ENCODE data around the gene TBC1D10B. TPM values are rescaled to one million over a fixed set of nuclear protein-coding genes. Genes with fewer than 3 reads are reported as not detected.

Gene TBC1D10B
- total RNA-seq, 1 experiment from 2014 or later = 49.2 TPM

- POLR2A ChIA-PET = interaction anchor here (1.1 kb wide), 1 partner anchor 19 kb away, joined by 3 read pairs; no protein-coding TSS in a partner anchor
- CTCF ChIA-PET = no interaction called here
- TF ChIP-seq ZBTB33 (IDR thresholded peaks at IDR 0.05; ENCODE audit: extremely low read depth, insufficient replicate concordance, low read length) (no peak), CTCF (IDR thresholded peaks at IDR 0.05 in 2 of 3, conservative IDR thresholded peaks at IDR 0.05 in 1 of 3; ENCODE audit: borderline replicate concordance in 1 of 3, insufficient read depth in 1 of 3, low read depth in 2 of 3, low read length in 2 of 3) (no peak), EGR1 (IDR thresholded peaks at IDR 0.05; ENCODE audit: low read depth) (no peak), MAX (IDR thresholded peaks at IDR 0.05) (no peak), ZNF274 (IDR thresholded peaks at IDR 0.05; ENCODE audit: low read depth, low read length) (no peak), FOSL1 (IDR thresholded peaks at IDR 0.05; ENCODE audit: low read depth) (peak; percentile 34), ELF1 (IDR thresholded peaks at IDR 0.05; ENCODE audit: borderline replicate concordance, low read depth) (no peak), EZH2phosphoT487 (IDR thresholded peaks at IDR 0.05; ENCODE audit: borderline replicate concordance) (no peak), SRF (IDR thresholded peaks at IDR 0.05; ENCODE audit: low read depth) (no peak), RAD21 (IDR thresholded peaks at IDR 0.05; ENCODE audit: low read depth) (no peak), SP1 (IDR thresholded peaks at IDR 0.05; ENCODE audit: low read depth) (no peak), JUND (IDR thresholded peaks at IDR 0.05) (peak; percentile 43; the same call in 1 of the 2 replicates), CEBPB (IDR thresholded peaks at IDR 0.05; ENCODE audit: low read depth) (no peak), ATF3 (IDR thresholded peaks at IDR 0.05) (no peak), POLR2AphosphoS5 (IDR thresholded peaks at IDR 0.05; ENCODE audit: low read depth, low read length) (peak; percentile 44; the same call in 1 of the 2 replicates), CBX3 (IDR thresholded peaks at IDR 0.05; ENCODE audit: low read depth) (no peak), TCF7L2 (IDR thresholded peaks at IDR 0.05; ENCODE audit: borderline replicate concordance, extremely low read depth, insufficient read depth, insufficient read length) (peak; percentile 94), YY1 (IDR thresholded peaks at IDR 0.05; ENCODE audit: extremely low read depth, insufficient replicate concordance, low read depth, low read length) (no peak), POLR2A (IDR thresholded peaks at IDR 0.05; ENCODE audit: borderline replicate concordance, extremely low read depth, insufficient read depth, insufficient read length) (no peak), SIN3A (IDR thresholded peaks at IDR 0.05; ENCODE audit: low read depth) (no peak), EZH2 (IDR thresholded peaks at IDR 0.05) (no peak)
Measured at GRCh38 chr16:30351586-30352419, 18.5 kb downstream of the TBC1D10B start.

More at GRCh38 chr16:30351586-30352419, 18.5 kb downstream of the TBC1D10B start:
- peak overlapping the region; percentile 59 for H3K27ac ChIP-seq (ENCODE audit: low read depth, low read length)
- no TSS peak for BruUV-seq (replicated peaks)
- ATAC-seq = peak; percentile 20
- H3K9ac ChIP-seq (ENCODE audit: low read length) = peak overlapping the region; percentile 28; the same call in 1 of the 2 replicates
- peaks cover 34% of the 10 kb centered on the region for H3K79me2 ChIP-seq (ENCODE audit: insufficient read depth, low read length)
- H3K36me3 ChIP-seq (ENCODE audit: control insufficient read depth in 1 of 2, insufficient read depth in 2 of 2, low read length in 2 of 2) = peaks cover 9 to 35% of the 10 kb centered on the region in 2 experiments; a peak in 2 of 4 replicates
- H2AFZ ChIP-seq (ENCODE audit: low read depth, low read length, poor library complexity, severe bottlenecking) = no peak overlapping the region
- peaks cover 36 to 46% of the 10 kb centered on the region in 2 experiments for H3K4me1 ChIP-seq (ENCODE audit: control insufficient read depth in 1 of 2, insufficient read depth in 2 of 2, low read length in 2 of 2)
- no peak overlapping the region for H3K4me3 ChIP-seq (replicated peaks in 1 of 2; ENCODE audit: low read depth in 1 of 2, low read length in 2 of 2)
- peak; percentile 39 for DNase-seq (ENCODE audit: low read depth, low spot score)
- no peaks in the 10 kb centered on the region for H4K20me1 ChIP-seq (ENCODE audit: insufficient read depth)
- RAD21 ChIA-PET (ENCODE audit: low non-redundant PET in 1 of 2, low total read pairs in 2 of 2, uncharacterized antibody in 2 of 2, unreplicated experiment in 2 of 2) = no interaction called here
- H3K4me2 ChIP-seq (ENCODE audit: low read length) = peak overlapping the region; percentile 47
- H3K9me3 ChIP-seq (ENCODE audit: control insufficient read depth in 1 of 2, insufficient read depth in 1 of 2, low read depth in 1 of 2, low read length in 2 of 2) = no peaks in the 10 kb centered on the region
- no peaks in the 10 kb centered on the region for H3K9me2 ChIP-seq (ENCODE audit: insufficient read depth)
- intact Hi-C loops (cut with micrococcal nuclease) = no loop called here
- H3K27me3 ChIP-seq (ENCODE audit: insufficient read depth, low read length) = no peaks in the 10 kb centered on the region
